HL-60 (cell line): ENCODE measurements around the gene DPEP1.
A peak's percentile ranks its signal among the peaks of the same experiment; 100 is the strongest.
"Not testable (repeated sequence)": the region's sequence is repeated elsewhere in the genome, so short reads cannot be mapped to it uniquely, and the experiment has no call there.

ENCODE experiments used
- DNase-seq, 2 experiments: peaks; one replicate each; pipeline ENCODE4 v3.0.0-alpha.2; 2010 to 2020; ENCODE audit warnings: low read depth in 1 of 2, low spot score in 1 of 2
- H3K27ac ChIP-seq: fragments of 250-450 bp; sonication (Bioruptor Pico); replicated peaks from 2 replicates; pipeline ENCODE4 v1.5.1; 2020; ENCODE audit warnings: mild to moderate bottlenecking, moderate library complexity
- H3K27me3 ChIP-seq: fragments of 250-450 bp; sonication (Bioruptor Pico); 2 replicates; pipeline ENCODE4 v1.5.1; 2021; ENCODE audit warnings: mild to moderate bottlenecking, moderate library complexity; ENCODE audit not compliant: insufficient read depth, poor library complexity, severe bottlenecking
- H3K4me3 ChIP-seq: replicated peaks from 2 replicates; pipeline ENCODE4 v1.5.1; 2011; ENCODE audit warnings: mild to moderate bottlenecking, control low read depth, low read length; ENCODE audit not compliant: insufficient read depth
- CTCF ChIP-seq: IDR thresholded peaks from one replicate; pipeline ENCODE4 v1.5.1; 2011; ENCODE audit warnings: low read length, control low read depth, inconsistent platforms; ENCODE audit not compliant: insufficient read depth
- GABPA ChIP-seq: IDR thresholded peaks from 2 replicates; pipeline ENCODE4 v1.6.1; 2012; ENCODE audit warnings: low read depth
- POLR2AphosphoS5 ChIP-seq: IDR thresholded peaks from 2 replicates; pipeline ENCODE4 v1.6.1; 2012; ENCODE audit warnings: low read depth
- SPI1 ChIP-seq: IDR thresholded peaks from 2 replicates; pipeline ENCODE4 v1.6.1; 2012; ENCODE audit warnings: low read depth, mild to moderate bottlenecking, borderline replicate concordance
- TF ChIP-seq, protein P1 (sequence below): IDR thresholded peaks from 2 replicates; pipeline ENCODE4 v1.6.1; 2012; ENCODE audit warnings: low read depth; ENCODE audit not compliant: insufficient replicate concordance

The DPEP1 gene

DNA sequence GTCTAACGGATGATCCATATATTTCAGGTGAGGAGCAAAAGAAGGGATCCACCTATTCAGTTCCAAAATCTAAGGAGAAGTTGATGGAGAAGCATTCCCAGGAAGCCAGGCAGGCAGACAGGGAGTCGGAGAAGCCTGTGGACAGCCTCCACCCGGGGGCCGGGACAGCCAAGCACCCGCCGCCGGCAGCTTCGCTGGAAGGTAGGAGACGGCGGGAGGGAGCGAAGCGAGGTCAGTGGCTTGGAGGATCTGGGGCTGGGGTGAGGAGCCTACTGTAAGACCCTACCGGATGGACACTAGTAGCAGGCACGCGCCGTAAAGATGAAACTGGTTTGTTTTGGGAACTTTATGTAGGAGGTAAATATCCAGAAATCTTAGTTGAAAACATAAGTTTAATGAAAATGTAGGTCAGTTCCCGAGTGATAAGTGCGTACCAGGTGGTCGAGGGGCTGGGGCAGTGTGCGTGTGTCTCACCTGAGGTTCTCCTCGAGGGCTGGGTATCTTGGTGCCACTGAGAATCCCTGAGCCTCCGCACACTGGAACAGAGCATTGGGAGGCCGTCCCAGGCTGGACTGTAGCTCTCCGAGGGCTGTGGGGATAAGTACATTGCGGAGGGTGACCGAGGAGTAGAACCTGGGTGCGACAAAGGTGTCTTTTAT lies 44.9 kb downstream of the DPEP1 start:
- TF ChIP-seq GABPA = no peak
- Histone ChIP-seq H3K4me3 (peak overlapping the region; percentile 74), H3K27ac (peak overlapping the region; percentile 88), H3K27me3 (no peaks in the 10 kb centered on the region)
- no peak for DNase-seq

- DNase-seq = no peak
- no peaks in the 10 kb centered on the region for H3K27me3 ChIP-seq
- no peak overlapping the region for H3K4me3 ChIP-seq
- H3K27ac ChIP-seq = no peak overlapping the region
- TF ChIP-seq, protein P1, sequence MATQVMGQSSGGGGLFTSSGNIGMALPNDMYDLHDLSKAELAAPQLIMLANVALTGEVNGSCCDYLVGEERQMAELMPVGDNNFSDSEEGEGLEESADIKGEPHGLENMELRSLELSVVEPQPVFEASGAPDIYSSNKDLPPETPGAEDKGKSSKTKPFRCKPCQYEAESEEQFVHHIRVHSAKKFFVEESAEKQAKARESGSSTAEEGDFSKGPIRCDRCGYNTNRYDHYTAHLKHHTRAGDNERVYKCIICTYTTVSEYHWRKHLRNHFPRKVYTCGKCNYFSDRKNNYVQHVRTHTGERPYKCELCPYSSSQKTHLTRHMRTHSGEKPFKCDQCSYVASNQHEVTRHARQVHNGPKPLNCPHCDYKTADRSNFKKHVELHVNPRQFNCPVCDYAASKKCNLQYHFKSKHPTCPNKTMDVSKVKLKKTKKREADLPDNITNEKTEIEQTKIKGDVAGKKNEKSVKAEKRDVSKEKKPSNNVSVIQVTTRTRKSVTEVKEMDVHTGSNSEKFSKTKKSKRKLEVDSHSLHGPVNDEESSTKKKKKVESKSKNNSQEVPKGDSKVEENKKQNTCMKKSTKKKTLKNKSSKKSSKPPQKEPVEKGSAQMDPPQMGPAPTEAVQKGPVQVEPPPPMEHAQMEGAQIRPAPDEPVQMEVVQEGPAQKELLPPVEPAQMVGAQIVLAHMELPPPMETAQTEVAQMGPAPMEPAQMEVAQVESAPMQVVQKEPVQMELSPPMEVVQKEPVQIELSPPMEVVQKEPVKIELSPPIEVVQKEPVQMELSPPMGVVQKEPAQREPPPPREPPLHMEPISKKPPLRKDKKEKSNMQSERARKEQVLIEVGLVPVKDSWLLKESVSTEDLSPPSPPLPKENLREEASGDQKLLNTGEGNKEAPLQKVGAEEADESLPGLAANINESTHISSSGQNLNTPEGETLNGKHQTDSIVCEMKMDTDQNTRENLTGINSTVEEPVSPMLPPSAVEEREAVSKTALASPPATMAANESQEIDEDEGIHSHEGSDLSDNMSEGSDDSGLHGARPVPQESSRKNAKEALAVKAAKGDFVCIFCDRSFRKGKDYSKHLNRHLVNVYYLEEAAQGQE = no peak
Observed at GRCh38 chr16:89660146-89660545, 46.7 kb downstream of the DPEP1 start.

DNA sequence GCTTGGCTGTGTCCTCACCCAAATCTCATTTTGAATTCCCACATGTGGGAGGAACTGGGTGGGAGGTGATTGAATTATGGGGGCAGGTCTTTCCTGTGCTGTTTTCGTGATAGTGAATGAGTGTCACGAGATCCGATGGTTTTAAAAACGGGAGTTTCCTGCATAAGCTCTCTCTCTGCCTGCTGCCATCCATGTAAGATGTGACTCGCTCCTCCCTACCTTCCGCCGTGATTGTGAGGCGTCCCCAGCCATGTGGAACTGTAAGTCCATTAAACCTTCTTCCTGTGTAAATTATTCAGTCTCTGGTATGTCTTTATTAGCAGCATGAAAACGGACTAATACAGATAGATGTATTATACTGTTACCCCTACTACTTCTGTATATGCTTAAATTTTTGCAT lies 47.8 kb downstream of the DPEP1 start:
- Histone ChIP-seq H3K27ac (no peak overlapping the region), H3K27me3 (no peaks in the 10 kb centered on the region), H3K4me3 (no peak overlapping the region)
- DNase-seq = no peak
- TF ChIP-seq GABPA (no peak), SPI1 (no peak), POLR2AphosphoS5 (no peak), CTCF (no peak)
- TF ChIP-seq, protein P1 = no peak

DNA sequence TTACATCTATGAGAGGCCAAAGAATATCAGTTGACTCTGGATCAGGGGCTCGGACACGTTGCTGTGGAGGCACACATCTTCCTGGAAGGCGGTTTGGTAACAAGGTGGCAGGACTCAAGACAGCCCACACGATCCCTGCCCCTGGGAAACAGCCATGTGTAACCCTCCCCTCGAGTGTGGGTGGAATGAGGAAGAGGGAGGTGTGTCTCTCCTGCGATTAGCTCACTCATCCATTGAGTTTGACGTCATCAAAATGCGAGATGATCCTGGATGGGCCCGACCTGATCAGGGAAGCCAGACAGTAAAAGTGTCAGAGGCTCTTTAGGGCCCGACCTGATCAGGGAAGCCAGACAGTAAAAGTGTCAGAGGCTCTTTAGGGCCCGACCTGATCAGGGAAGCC lies 50.8 kb downstream of the DPEP1 start:
- not testable (repeated sequence) for H3K27me3 ChIP-seq, H3K4me3 ChIP-seq, H3K27ac ChIP-seq, DNase-seq

GRCh38 chr16:89667000-89667399 lies 53.6 kb downstream of the DPEP1 start:
- H3K4me3 ChIP-seq, H3K27me3 ChIP-seq, H3K27ac ChIP-seq: not testable (repeated sequence)
- DNase-seq = peak; percentile 7 to 54
- peak; percentile 9 for TF ChIP-seq CTCF
